GM19239 (cell line): ENCODE measurements around the gene GNAL.
A peak's percentile ranks its signal among the peaks of the same experiment; 100 is the strongest.
"Not testable (repeated sequence)": the region's sequence is repeated elsewhere in the genome, so short reads cannot be mapped to it uniquely, and the experiment has no call there.

Source experiments
- DNase-seq: peaks from one replicate; pipeline ENCODE4 v3.0.0; 2011; ENCODE audit warnings: low spot score; ENCODE audit not compliant: insufficient read length
- FAIRE-seq: peaks from 2 replicates; lab custom pipeline; 2011; peaks lifted over from hg19 to GRCh38; lab: Jason Lieb, UNC

The GNAL gene

GRCh38 chr18:11888726-11889125, 199.7 kb downstream of the GNAL start:
- DNase-seq (no peak), FAIRE-seq (no peak)

- DNase-seq: no peak
- FAIRE-seq: no peak
Observed at GRCh38 chr18:11889284-11889683, 200.2 kb downstream of the GNAL start.

GRCh38 chr18:11891737-11892136, 202.7 kb downstream of the GNAL start:
- DNase-seq (no peak), FAIRE-seq (no peak)

GRCh38 chr18:11892438-11892837, 203.4 kb downstream of the GNAL start:
- FAIRE-seq: not testable (repeated sequence)

GRCh38 chr18:11897781-11898180, 208.7 kb downstream of the GNAL start:
- DNase-seq (no peak), FAIRE-seq (no peak)

More at GRCh38 chr18:11892438-11892837, 203.4 kb downstream of the GNAL start:
- DNase-seq: not testable (repeated sequence)

- no peak for FAIRE-seq
- no peak for DNase-seq
Observed at GRCh38 chr18:11899063-11899462, 210.0 kb downstream of the GNAL start.

GRCh38 chr18:11901826-11902438, 212.9 kb downstream of the GNAL start:
- FAIRE-seq (no peak), DNase-seq (no peak)

- DNase-seq (no peak), FAIRE-seq (no peak)
Observed at GRCh38 chr18:11902522-11903292, 213.6 kb downstream of the GNAL start.

- FAIRE-seq (no peak), DNase-seq (no peak)
Observed at GRCh38 chr18:11905613-11906012, 216.5 kb downstream of the GNAL start.

GRCh38 chr18:11906176-11906575, 217.1 kb downstream of the GNAL start:
- FAIRE-seq: peak; percentile 82

GRCh38 chr18:11906926-11907874, 218.1 kb downstream of the GNAL start:
- no peak for DNase-seq
- FAIRE-seq: peak; percentile 62

More at GRCh38 chr18:11906176-11906575, 217.1 kb downstream of the GNAL start:
- DNase-seq: peak; percentile 33

- FAIRE-seq (peak; percentile 88), DNase-seq (peak; percentile 83)
Observed at GRCh38 chr18:11908182-11909060, 219.4 kb downstream of the GNAL start, which contains the start of gene MPPE1. Gene MPPE1 (minus strand): TSS chr18:11908317. CDS start chr18:11897264, 11,053 bp downstream.

- DNase-seq (no peak), FAIRE-seq (peak; percentile 82)
Observed at GRCh38 chr18:11909061-11909455, 220.0 kb downstream of the GNAL start.

GRCh38 chr18:11909591-11910026, 220.5 kb downstream of the GNAL start:
- DNase-seq (no peak), FAIRE-seq (no peak)

- peak; percentile 23 for FAIRE-seq
- DNase-seq: not testable (repeated sequence)
Observed at GRCh38 chr18:11916880-11917279, 227.8 kb downstream of the GNAL start.

GRCh38 chr18:11919522-11919921, 230.5 kb downstream of the GNAL start:
- not testable (repeated sequence) for FAIRE-seq, DNase-seq

GRCh38 chr18:11923450-11923849, 234.4 kb downstream of the GNAL start:
- no peak for FAIRE-seq

GRCh38 chr18:11925800-11926481, 236.9 kb downstream of the GNAL start:
- FAIRE-seq (no peak), DNase-seq (no peak)

More at GRCh38 chr18:11923450-11923849, 234.4 kb downstream of the GNAL start:
- no peak for DNase-seq

GRCh38 chr18:11927497-11927896, 238.4 kb downstream of the GNAL start:
- no peak for FAIRE-seq
- DNase-seq: no peak
